ENCODE data around the gene CUBN. TPM values are rescaled to one million over a fixed set of nuclear protein-coding genes. Genes with fewer than 3 reads are reported as not detected.

The CUBN gene
- total and polyA plus RNA-seq, 8 donors: 0.28 to 1.3 (median 0.66) TPM

GRCh38 chr10:17106991-17107390 is 22.6 kb downstream of the CUBN start:
- Histone ChIP-seq H3K27me3 (no peaks in the 10 kb centered on the region), H3K4me1 (no peaks in the 10 kb centered on the region), H3K4me3 (no peak overlapping the region), H3K9me3 (no peaks in the 10 kb centered on the region), H3K27ac (no peak overlapping the region), H3K36me3 (no peaks in the 10 kb centered on the region)
- 78 to 85% methylated on average over 5 of the region's 5 CpGs for WGBS, 2 donors
- intact Hi-C loops (cut with DNase I): no loop called here
- no peak for ATAC-seq
- no peak for FAIRE-seq
- TF ChIP-seq CTCF (IDR thresholded peaks at IDR 0.05): no peak
- DNase-seq: no peak

- H3K27ac ChIP-seq: no peak overlapping the region
- no peaks in the 10 kb centered on the region for H3K9me3 ChIP-seq
- H3K27me3 ChIP-seq: no peaks in the 10 kb centered on the region
- DNase-seq: no peak
- TF ChIP-seq CTCF (IDR thresholded peaks at IDR 0.05): no peak
- no peak for FAIRE-seq
- ATAC-seq: no peak
- H3K4me3 ChIP-seq: no peak overlapping the region
- H3K36me3 ChIP-seq: no peaks in the 10 kb centered on the region
- H3K4me1 ChIP-seq: no peaks in the 10 kb centered on the region
- intact Hi-C loops (cut with DNase I): no loop called here
Observed at GRCh38 chr10:17101910-17102266, 27.7 kb downstream of the CUBN start.

GRCh38 chr10:17101257-17101909 is 28.2 kb downstream of the CUBN start:
- H3K4me1 ChIP-seq: no peaks in the 10 kb centered on the region
- no peak for TF ChIP-seq CTCF (IDR thresholded peaks at IDR 0.05)
- no peaks in the 10 kb centered on the region for H3K9me3 ChIP-seq
- no peak for DNase-seq
- no peak overlapping the region for H3K4me3 ChIP-seq
- peak in 1 of 4 donors; percentile 60 for ATAC-seq
- no peaks in the 10 kb centered on the region for H3K36me3 ChIP-seq
- intact Hi-C loops (cut with DNase I): no loop called here
- FAIRE-seq: no peak
- H3K27ac ChIP-seq: no peak overlapping the region
- WGBS, 2 donors: 70% methylated on average over 7 of the region's 7 CpGs
- H3K27me3 ChIP-seq: no peaks in the 10 kb centered on the region

- intact Hi-C loops (cut with DNase I): no loop called here
- no peak for FAIRE-seq
- WGBS, 2 donors: 87% methylated on average over 9 of the region's 9 CpGs
- no peak overlapping the region for H3K27ac ChIP-seq
- DNase-seq: no peak
- H3K9me3 ChIP-seq: no peaks in the 10 kb centered on the region
- no peak for ATAC-seq
- no peaks in the 10 kb centered on the region for H3K4me1 ChIP-seq
- H3K36me3 ChIP-seq: no peaks in the 10 kb centered on the region
- no peaks in the 10 kb centered on the region for H3K27me3 ChIP-seq
- no peak overlapping the region for H3K4me3 ChIP-seq
- no peak for TF ChIP-seq CTCF (IDR thresholded peaks at IDR 0.05)
Observed at GRCh38 chr10:17100586-17100985, 29.0 kb downstream of the CUBN start.

- Histone ChIP-seq H3K9me3 (no peaks in the 10 kb centered on the region), H3K27ac (no peak overlapping the region), H3K27me3 (no peaks in the 10 kb centered on the region), H3K36me3 (no peaks in the 10 kb centered on the region), H3K4me1 (no peaks in the 10 kb centered on the region), H3K4me3 (no peak overlapping the region)
- intact Hi-C loops (cut with DNase I): no loop called here
- DNase-seq: no peak
- WGBS, 2 donors: 90 to 91% methylated on average over 3 of the region's 3 CpGs
- no peak for FAIRE-seq
- no peak for TF ChIP-seq CTCF (IDR thresholded peaks at IDR 0.05)
- ATAC-seq: no peak
Observed at GRCh38 chr10:17098012-17098411, 31.6 kb downstream of the CUBN start.

Data from pancreas (tissue), 10 donors.